Smooth muscle cell (in vitro differentiated cells): ENCODE results near the gene SMTNL2. TPM values are rescaled to one million over a fixed set of nuclear protein-coding genes. Genes with fewer than 3 reads are reported as not detected.

Source experiments
- DNase-seq: peaks from one replicate; lab custom pipeline; 2025; ENCODE audit not compliant: unreplicated experiment; lab: John Stamatoyannopoulos, UW
- H2AFZ ChIP-seq: fragments of 200-600 bp; sonication (generic); 2 replicates; pipeline ENCODE4 v1.6.0; 2016; ENCODE audit warnings: antibody characterized with exemption, low read depth, mild to moderate bottlenecking
- H3F3A ChIP-seq: fragments of 200-600 bp; sonication (generic); 2 replicates; pipeline ENCODE4 v1.6.0; 2017; ENCODE audit warnings: antibody characterized with exemption, low read depth
- H3K27ac ChIP-seq: fragments of 200-600 bp; sonication (generic); 2 replicates; pipeline ENCODE4 v1.5.1; 2016; ENCODE audit warnings: low read depth, mild to moderate bottlenecking
- H3K27me3 ChIP-seq: fragments of 200-600 bp; sonication (generic); 2 replicates; pipeline ENCODE4 v1.6.1; 2016; ENCODE audit warnings: low read depth, mild to moderate bottlenecking
- H3K36me3 ChIP-seq: fragments of 200-600 bp; sonication (generic); 2 replicates; pipeline ENCODE4 v1.5.1; 2016; ENCODE audit warnings: low read depth
- H3K4me1 ChIP-seq: fragments of 200-600 bp; sonication (generic); 2 replicates; pipeline ENCODE4 v1.5.1; 2016; ENCODE audit warnings: low read depth
- H3K4me2 ChIP-seq: fragments of 200-600 bp; sonication (generic); 2 replicates; pipeline ENCODE4 v1.6.0; 2016; ENCODE audit warnings: mild to moderate bottlenecking
- H3K4me3 ChIP-seq: fragments of 200-600 bp; sonication (generic); 2 replicates; pipeline ENCODE4 v1.5.1; 2016; ENCODE audit warnings: mild to moderate bottlenecking
- H3K79me2 ChIP-seq: fragments of 200-600 bp; sonication (generic); 2 replicates; pipeline ENCODE4 v1.6.0; 2016; ENCODE audit warnings: low read depth, mild to moderate bottlenecking
- H3K9ac ChIP-seq: fragments of 200-600 bp; sonication (generic); 2 replicates; pipeline ENCODE4 v1.6.0; 2016; ENCODE audit warnings: low read depth
- H3K9me3 ChIP-seq: fragments of 200-600 bp; sonication (generic); replicated peaks from 2 replicates; pipeline ENCODE4 v1.5.1; 2016; ENCODE audit warnings: low read depth
- H4K20me1 ChIP-seq: fragments of 200-600 bp; sonication (generic); 2 replicates; pipeline ENCODE4 v1.6.0; 2016; ENCODE audit warnings: low read depth
- WGBS: methylation state at CpG from one replicate; pipeline ENCODE4 v1.1.7; 2016; ENCODE audit warnings: low lambda C conversion rate; 5-methylcytosine and 5-hydroxymethylcytosine counted together
- polyA plus RNA-seq: library from polyadenylated mRNA; unstranded; fragments of >200 nt; fragmentation: Nextera tagmentation; extraction: Ambion mirVana; gene quantifications from 2 replicates; pipeline ENCODE4 v1.2.1, GENCODE V29; 2016
- total RNA-seq: library from RNA; depleted of rRNA; stranded (reverse); fragments of >200 nt; gene quantifications from 2 replicates; pipeline ENCODE4 v1.2.3, GENCODE V29; 2014
- TF ChIP-seq, protein P1 (sequence below): fragments of 200-600 bp; sonication (generic); IDR thresholded peaks from 2 replicates; pipeline ENCODE4 v1.5.1; 2017; ENCODE audit warnings: borderline replicate concordance, mild to moderate bottlenecking, antibody characterized with exemption; ENCODE audit not compliant: insufficient read depth, poor library complexity, severe bottlenecking

SMTNL2 gene
- total and polyA plus RNA-seq, 2 experiments from 2014 or later = 5.1 to 8.3 TPM

- whole genome bisulfite sequencing = 38% methylated on average over 18 of the region's 19 CpGs
- Histone ChIP-seq H3K9me3 (no peaks in the 10 kb centered on the region), H3K36me3 (no peaks in the 10 kb centered on the region), H3K4me2 (peak overlapping the region; percentile 76), H3K79me2 (no peaks in the 10 kb centered on the region), H3K9ac (no peak overlapping the region), H3K27me3 (no peaks in the 10 kb centered on the region), H2AFZ (no peak overlapping the region), H3F3A (no peaks in the 10 kb centered on the region), H3K27ac (no peak overlapping the region), H3K4me1 (peaks cover 4% of the 10 kb centered on the region), H3K4me3 (peak overlapping the region; percentile 21), H4K20me1 (peaks cover 3% of the 10 kb centered on the region)
- no peak for DNase-seq
- TF ChIP-seq, protein P1, sequence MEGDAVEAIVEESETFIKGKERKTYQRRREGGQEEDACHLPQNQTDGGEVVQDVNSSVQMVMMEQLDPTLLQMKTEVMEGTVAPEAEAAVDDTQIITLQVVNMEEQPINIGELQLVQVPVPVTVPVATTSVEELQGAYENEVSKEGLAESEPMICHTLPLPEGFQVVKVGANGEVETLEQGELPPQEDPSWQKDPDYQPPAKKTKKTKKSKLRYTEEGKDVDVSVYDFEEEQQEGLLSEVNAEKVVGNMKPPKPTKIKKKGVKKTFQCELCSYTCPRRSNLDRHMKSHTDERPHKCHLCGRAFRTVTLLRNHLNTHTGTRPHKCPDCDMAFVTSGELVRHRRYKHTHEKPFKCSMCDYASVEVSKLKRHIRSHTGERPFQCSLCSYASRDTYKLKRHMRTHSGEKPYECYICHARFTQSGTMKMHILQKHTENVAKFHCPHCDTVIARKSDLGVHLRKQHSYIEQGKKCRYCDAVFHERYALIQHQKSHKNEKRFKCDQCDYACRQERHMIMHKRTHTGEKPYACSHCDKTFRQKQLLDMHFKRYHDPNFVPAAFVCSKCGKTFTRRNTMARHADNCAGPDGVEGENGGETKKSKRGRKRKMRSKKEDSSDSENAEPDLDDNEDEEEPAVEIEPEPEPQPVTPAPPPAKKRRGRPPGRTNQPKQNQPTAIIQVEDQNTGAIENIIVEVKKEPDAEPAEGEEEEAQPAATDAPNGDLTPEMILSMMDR = no peak
Observed at GRCh38 chr17:4536259-4536741, 48.0 kb upstream of the SMTNL2 start.

DNA sequence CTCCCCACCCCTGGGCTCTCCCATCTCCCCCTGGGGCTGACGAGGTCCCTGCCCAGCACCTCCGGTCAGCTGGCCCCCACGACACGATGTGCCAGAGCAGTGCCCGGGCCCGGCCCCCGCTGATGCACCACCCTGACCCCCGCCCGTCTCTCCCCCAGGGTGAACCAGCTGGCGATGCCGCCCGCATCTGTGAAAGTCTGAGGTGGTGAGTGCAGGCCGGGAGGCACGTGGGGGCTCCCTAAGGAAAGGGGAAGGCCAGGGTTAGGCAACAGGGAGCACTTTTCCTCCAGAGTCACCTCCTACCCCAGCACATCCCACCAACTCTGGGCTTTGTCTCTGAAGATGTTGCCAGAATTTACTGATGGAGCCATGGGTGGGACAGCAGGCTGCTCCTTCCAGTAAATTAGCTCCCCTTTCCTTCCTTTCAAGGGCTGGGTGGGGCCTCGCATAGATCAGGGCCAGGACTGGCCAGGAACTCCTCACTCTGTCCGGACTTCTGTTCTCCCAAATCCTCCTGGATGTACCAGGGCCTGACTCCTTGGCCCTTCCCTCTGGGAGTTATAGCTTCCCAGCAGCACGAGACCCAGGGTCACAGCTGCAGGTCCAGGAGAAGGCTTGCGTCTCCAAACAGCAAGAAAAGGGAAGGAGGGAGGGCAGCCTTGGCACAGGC lies 47.5 kb upstream of the SMTNL2 start:
- Histone ChIP-seq H3K27ac (no peak overlapping the region), H3K79me2 (no peaks in the 10 kb centered on the region), H3K36me3 (no peaks in the 10 kb centered on the region), H3K4me3 (no peak overlapping the region), H3K4me1 (peaks cover 4% of the 10 kb centered on the region), H2AFZ (no peak overlapping the region), H3K4me2 (peak overlapping the region; percentile 76), H4K20me1 (peaks cover 3% of the 10 kb centered on the region), H3K9ac (no peak overlapping the region), H3K27me3 (no peaks in the 10 kb centered on the region), H3K9me3 (no peaks in the 10 kb centered on the region), H3F3A (no peaks in the 10 kb centered on the region)
- TF ChIP-seq, protein P1 = no peak
- WGBS = 81% methylated on average over 16 of the region's 18 CpGs
- no peak for DNase-seq

DNA sequence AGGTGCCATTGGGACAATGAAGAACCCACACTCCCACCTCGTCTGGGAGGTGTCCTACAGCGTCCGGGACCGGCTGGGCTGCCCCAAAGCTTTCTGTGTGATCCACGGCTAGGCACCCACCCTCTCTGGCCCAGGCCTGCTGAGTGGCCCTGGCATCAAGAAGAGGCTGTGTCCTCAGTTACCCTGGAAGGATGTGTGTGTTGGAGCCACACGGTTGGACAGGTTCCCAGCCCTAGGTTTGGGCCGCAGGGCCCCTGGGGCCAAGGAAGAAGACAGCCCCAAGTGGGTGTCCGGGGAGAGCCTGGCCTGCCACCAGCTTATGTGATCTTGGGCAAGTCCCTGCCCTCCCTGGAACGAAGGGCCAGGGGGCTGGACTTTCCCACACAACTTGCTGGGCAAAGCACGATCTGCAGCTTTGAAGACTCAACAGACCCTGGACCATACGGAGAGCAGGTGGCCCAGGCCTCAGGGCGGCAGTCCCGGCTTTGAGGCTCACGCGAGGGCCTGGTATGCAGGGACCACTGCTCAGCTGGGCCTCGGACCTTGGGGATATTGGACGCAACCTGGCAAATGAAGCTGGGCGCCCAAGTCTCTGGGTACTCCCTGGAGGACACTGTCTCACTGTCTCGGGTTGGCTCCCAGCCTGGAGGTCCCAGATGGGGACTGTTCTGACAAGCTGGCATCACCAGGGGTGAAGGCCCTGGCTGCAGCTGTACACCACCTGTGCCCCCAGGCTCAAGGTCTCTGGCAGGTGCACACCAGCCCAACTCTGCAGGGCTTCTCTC lies 46.7 kb upstream of the SMTNL2 start:
- H3K9me3 ChIP-seq = no peaks in the 10 kb centered on the region
- no peak for DNase-seq
- whole genome bisulfite sequencing = 93% methylated on average over 19 of the region's 19 CpGs

More for the DNA sequence above, 46.7 kb upstream of the SMTNL2 start:
- TF ChIP-seq, protein P1 = no peak
- no peak overlapping the region for H2AFZ ChIP-seq
- no peaks in the 10 kb centered on the region for H3K36me3 ChIP-seq
- no peak overlapping the region for H3K9ac ChIP-seq
- peaks cover 3% of the 10 kb centered on the region for H4K20me1 ChIP-seq
- peaks cover 4% of the 10 kb centered on the region for H3K4me1 ChIP-seq
- H3K27me3 ChIP-seq = no peaks in the 10 kb centered on the region
- no peak overlapping the region for H3K27ac ChIP-seq
- no peaks in the 10 kb centered on the region for H3F3A ChIP-seq
- H3K4me2 ChIP-seq = no peak overlapping the region
- H3K79me2 ChIP-seq = no peaks in the 10 kb centered on the region
- no peak overlapping the region for H3K4me3 ChIP-seq
